Esophagus muscularis mucosa (tissue), 4 donors: ENCODE measurements around the gene TMEM11. TPM values are rescaled to one million over a fixed set of nuclear protein-coding genes. Genes with fewer than 3 reads are reported as not detected.

Experiments used
- DNase-seq: peaks from one replicate; pipeline ENCODE4 v3.0.0-alpha.2; 2017; ENCODE audit errors: extremely low spot score
- H3K27ac ChIP-seq, 4 donors: fragments of 200-600 bp; sonication (generic); replicated peaks in 1 of 4; 1 replicate in 3 of 4; 2 replicates in 1 of 4; pipeline ENCODE4 v1.5.1; 2016 to 2019; ENCODE audit warnings: mild to moderate bottlenecking in 1 of 4
- H3K27me3 ChIP-seq, 4 donors: fragments of 200-600 bp; sonication (generic); one replicate each; pipeline versions ENCODE4 v1.5.1 to v1.6.0; 2016 to 2019
- H3K36me3 ChIP-seq, 4 donors: fragments of 200-600 bp; sonication (generic); one replicate each; pipeline ENCODE4 v1.5.1; 2016 to 2019
- H3K4me1 ChIP-seq, 4 donors: fragments of 200-600 bp; sonication (generic); one replicate each; pipeline ENCODE4 v1.5.1; 2016 to 2019
- H3K4me3 ChIP-seq, 4 donors: fragments of 200-600 bp; sonication (generic); 1 replicate in 2 of 4; 2 replicates in 2 of 4; pipeline ENCODE4 v1.5.1; 2016 to 2019; ENCODE audit warnings: mild to moderate bottlenecking in 4 of 4, moderate library complexity in 1 of 4
- H3K9me3 ChIP-seq, 4 donors: fragments of 200-600 bp; sonication (generic); 1 replicate in 3 of 4; 2 replicates in 1 of 4; pipeline ENCODE4 v1.5.1; 2016 to 2019
- CTCF ChIP-seq, 3 experiments: fragments of 200-600 bp in 2 of 3; fragments of 450-650 bp in 1 of 3; sonication (generic) in 2 of 3; IDR thresholded peaks; one replicate each; pipeline ENCODE4 v1.5.1; 2017 to 2019; ENCODE audit warnings: antibody characterized with exemption in 3 of 3, mild to moderate bottlenecking in 2 of 3, moderate library complexity in 1 of 3
- EP300 ChIP-seq: sonication (generic); formaldehyde crosslinking; IDR thresholded peaks from one replicate; pipeline ENCODE4 v1.6.1; 2017; ENCODE audit warnings: antibody characterized with exemption
- POLR2A ChIP-seq: fragments of 450-650 bp; IDR thresholded peaks from one replicate; pipeline ENCODE4 v1.6.1; 2017; ENCODE audit warnings: antibody characterized with exemption, moderate library complexity, mild to moderate bottlenecking, low read depth
- POLR2AphosphoS5 ChIP-seq, 2 donors: sonication (generic); formaldehyde crosslinking; IDR thresholded peaks; one replicate each; pipeline ENCODE4 v1.6.1; 2017; ENCODE audit warnings: antibody characterized with exemption in 2 of 2
- WGBS: methylation state at CpG from one replicate; pipeline ENCODE4 v1.1.5; 2018; 5-methylcytosine and 5-hydroxymethylcytosine counted together
- intact Hi-C: fragments of 100-400 bp; cut with DNase I; formaldehyde crosslinking; loops from one replicate; pipeline ENCODE4 v1.15.1; 2023
- total RNA-seq, 4 donors: library from RNA; depleted of rRNA; stranded (reverse); fragments of >200 nt; gene quantifications; one replicate each; pipeline versions ENCODE4 v1.1.0 to v1.2.1, GENCODE V29; 2016

TMEM11 gene
- total RNA-seq, 4 donors from 2014 or later, result 24.1 to 31.0 (median 26.0) TPM

DNA sequence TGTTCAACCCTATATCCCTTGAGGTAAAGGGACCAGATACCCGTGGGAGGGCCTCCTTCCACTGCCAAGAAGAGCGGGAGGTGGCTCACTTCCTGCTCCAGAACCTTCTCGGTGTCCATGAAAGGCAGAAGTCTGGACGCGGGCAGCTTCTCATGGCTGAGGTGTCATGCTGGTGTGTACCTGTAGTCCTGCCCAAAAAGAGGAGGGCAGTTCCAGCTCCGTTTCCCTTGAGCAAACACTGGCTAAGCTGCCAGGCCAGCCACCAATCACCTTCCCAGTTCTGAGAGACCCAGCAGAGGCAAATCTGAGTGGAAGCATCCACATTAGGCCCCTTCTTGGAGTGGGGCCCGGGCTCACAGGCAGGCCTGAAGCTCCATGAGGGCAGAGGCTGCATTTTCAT is 5.6 kb downstream of the TMEM11 start:
- WGBS, result 72% methylated on average over 7 of the region's 7 CpGs
- no peak overlapping the region for H3K4me3 ChIP-seq
- H3K36me3 ChIP-seq, result peaks cover 0 to 43% (median 24%) of the 10 kb centered on the region in 4 donors
- H3K27ac ChIP-seq, result no peak overlapping the region
- H3K27me3 ChIP-seq, result no peaks in the 10 kb centered on the region
- intact Hi-C loops, result no loop called here
- DNase-seq, result no peak
- TF ChIP-seq EP300, result no peak
- no peak for TF ChIP-seq CTCF (IDR thresholded peaks at IDR 0.05)
- no peak for TF ChIP-seq POLR2A
- TF ChIP-seq POLR2AphosphoS5 (IDR thresholded peaks at IDR 0.05), result no peak
- no peaks in the 10 kb centered on the region for H3K9me3 ChIP-seq
- peaks cover 73 to 84% (median 76%) of the 10 kb centered on the region in 4 donors for H3K4me1 ChIP-seq

GRCh38 chr17:21204935-21205334 is 9.0 kb downstream of the TMEM11 start:
- TF ChIP-seq EP300 (no peak), POLR2AphosphoS5 (IDR thresholded peaks at IDR 0.05) (no peak), CTCF (IDR thresholded peaks at IDR 0.05) (no peak), POLR2A (no peak)
- DNase-seq, result no peak
- Histone ChIP-seq H3K27ac (no peak overlapping the region), H3K9me3 (no peaks in the 10 kb centered on the region), H3K4me1 (peaks cover 72 to 82% (median 75%) of the 10 kb centered on the region in 4 donors), H3K4me3 (no peak overlapping the region), H3K27me3 (no peaks in the 10 kb centered on the region), H3K36me3 (peaks cover 0 to 30% (median 13%) of the 10 kb centered on the region in 4 donors)
- intact Hi-C loops, result no loop called here
- 53% methylated on average over 4 of the region's 9 CpGs for WGBS

GRCh38 chr17:21202512-21202911 is 11.4 kb downstream of the TMEM11 start:
- intact Hi-C loops, result no loop called here
- H3K36me3 ChIP-seq, result peaks cover 10 to 21% (median 12%) of the 10 kb centered on the region in 4 donors
- peaks cover 61 to 70% (median 63%) of the 10 kb centered on the region in 4 donors for H3K4me1 ChIP-seq
- WGBS, result 87% methylated on average over 3 of the region's 12 CpGs
- H3K4me3 ChIP-seq, result no peak overlapping the region
- TF ChIP-seq EP300 (no peak), POLR2AphosphoS5 (IDR thresholded peaks at IDR 0.05) (no peak), CTCF (IDR thresholded peaks at IDR 0.05) (no peak)
- no peaks in the 10 kb centered on the region for H3K9me3 ChIP-seq
- H3K27ac ChIP-seq, result no peak overlapping the region
- no peak for DNase-seq
- H3K27me3 ChIP-seq, result no peaks in the 10 kb centered on the region

- H3K4me1 ChIP-seq, result peaks cover 59 to 70% (median 63%) of the 10 kb centered on the region in 4 donors
- H3K27ac ChIP-seq, result no peak overlapping the region
- no peaks in the 10 kb centered on the region for H3K9me3 ChIP-seq
- DNase-seq, result no peak
- peaks cover 15 to 22% (median 18%) of the 10 kb centered on the region in 4 donors for H3K36me3 ChIP-seq
- H3K4me3 ChIP-seq, result no peak overlapping the region
- no peak for TF ChIP-seq POLR2AphosphoS5 (IDR thresholded peaks at IDR 0.05)
- TF ChIP-seq EP300, result no peak
- no peak for TF ChIP-seq POLR2A
- TF ChIP-seq CTCF (IDR thresholded peaks at IDR 0.05), result no peak
- WGBS, result 100% methylated on average over 9 of the region's 11 CpGs
- no peaks in the 10 kb centered on the region for H3K27me3 ChIP-seq
- intact Hi-C loops, result no loop called here
Observed at GRCh38 chr17:21201874-21202273, 12.1 kb downstream of the TMEM11 start.

DNA sequence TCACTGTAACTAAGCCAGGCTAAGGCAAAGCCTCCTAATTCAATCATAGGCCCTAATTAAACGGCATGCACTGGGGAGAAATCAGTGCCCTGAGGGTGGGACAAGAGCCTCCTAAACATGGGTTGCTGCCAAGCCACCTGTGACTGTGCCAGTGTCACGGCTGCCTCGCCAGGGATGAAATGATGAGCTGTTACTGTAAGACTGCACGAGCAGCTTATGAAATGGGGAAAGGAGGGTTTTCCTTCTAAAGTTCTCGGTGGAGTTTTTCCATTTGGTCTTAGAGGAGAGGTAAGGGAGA is 12.7 kb downstream of the TMEM11 start:
- intact Hi-C loops, result no loop called here
- Histone ChIP-seq H3K36me3 (peaks cover 15 to 29% (median 22%) of the 10 kb centered on the region in 4 donors), H3K4me3 (no peak overlapping the region), H3K9me3 (no peaks in the 10 kb centered on the region), H3K4me1 (peaks cover 59 to 66% (median 63%) of the 10 kb centered on the region in 4 donors), H3K27ac (no peak overlapping the region), H3K27me3 (no peaks in the 10 kb centered on the region)
- DNase-seq, result no peak
- TF ChIP-seq CTCF (IDR thresholded peaks at IDR 0.05) (no peak), POLR2AphosphoS5 (IDR thresholded peaks at IDR 0.05) (no peak), POLR2A (no peak), EP300 (no peak)
- WGBS, result 31% methylated on average over 5 of the region's 5 CpGs
